G401 (cell line): ENCODE results near the gene ITLN1. TPM values are rescaled to one million over a fixed set of nuclear protein-coding genes. Genes with fewer than 3 reads are reported as not detected.
"Not testable (repeated sequence)": the region's sequence is repeated elsewhere in the genome, so short reads cannot be mapped to it uniquely, and the experiment has no call there.

Experiments
- DNase-seq: peaks from one replicate; pipeline ENCODE4 v3.0.0-alpha.2; 2015; ENCODE audit warnings: low spot score
- in situ Hi-C: cut with HindIII; loops from 2 replicates; pipeline ENCODE4 v1.10.0; 2016; ENCODE audit warnings: low sequenced_read_pairs, mixed read lengths
- total RNA-seq: library from RNA; depleted of rRNA; stranded (reverse); fragments of >200 nt; shearing (Covaris generic); gene quantifications from 2 replicates; pipeline ENCODE4 v1.2.3, GENCODE V29; 2014; rRNA removed

Gene ITLN1
- not detected in 2 replicates for total RNA-seq

- in situ Hi-C loops = no loop called here
- DNase-seq = no peak
These were observed at the start of gene ITLN1 for GRCh38 chr1:160885042-160885441. TSS of gene ITLN1 (minus strand) at chr1:160885180. CDS start at chr1:160884877, 303 bp downstream.

- DNase-seq, in situ Hi-C loops: not testable (repeated sequence)
These were observed 48.3 kb upstream of the ITLN1 start for GRCh38 chr1:160933305-160933704.

- peak; percentile 2 for DNase-seq
- in situ Hi-C loops = no loop called here
These were observed 40.8 kb upstream of the ITLN1 start for GRCh38 chr1:160925652-160926244.

GRCh38 chr1:160924791-160925651 is 40.0 kb upstream of the ITLN1 start:
- in situ Hi-C loops = no loop called here
- DNase-seq = no peak

DNA sequence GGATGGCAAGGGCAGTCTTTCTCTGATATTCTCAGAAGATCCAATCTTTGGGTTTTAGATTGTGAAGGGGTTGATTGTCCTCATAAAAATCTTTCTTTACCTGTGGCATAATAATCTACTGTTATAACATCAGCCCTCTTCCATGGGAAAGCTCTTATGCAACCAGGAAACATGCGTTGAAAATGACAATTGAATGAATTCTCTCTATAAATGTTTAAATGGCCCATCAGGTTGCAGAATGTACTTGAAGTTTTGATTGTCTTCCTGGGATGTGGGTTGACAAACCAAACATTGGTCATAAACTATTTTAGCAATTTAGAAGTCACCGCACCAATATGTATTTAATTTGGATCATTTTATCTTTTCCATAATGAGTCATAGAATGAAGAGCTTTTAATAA is 31.7 kb upstream of the ITLN1 start:
- in situ Hi-C loops = no loop called here
- DNase-seq = no peak

DNA sequence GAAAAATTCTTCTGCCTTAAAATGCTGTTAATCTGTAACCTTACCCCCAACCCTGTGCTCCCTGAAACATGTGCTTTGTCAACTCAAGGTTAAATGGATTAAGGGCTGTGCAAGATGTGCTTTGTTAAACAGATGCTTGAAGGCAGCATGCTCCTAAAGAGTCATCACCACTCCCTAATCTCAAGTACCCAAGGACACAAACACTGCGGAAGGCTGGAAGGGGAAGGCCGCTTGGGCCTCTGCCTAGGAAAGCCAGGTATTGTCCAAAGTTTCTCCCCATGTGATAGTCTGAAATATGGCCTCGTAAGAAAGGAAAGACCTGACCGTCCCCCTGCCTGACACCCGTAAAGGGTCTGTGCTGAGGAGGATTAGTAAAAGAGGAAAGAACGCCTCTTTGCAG is 28.2 kb upstream of the ITLN1 start:
- in situ Hi-C loops, DNase-seq: not testable (repeated sequence)

DNA sequence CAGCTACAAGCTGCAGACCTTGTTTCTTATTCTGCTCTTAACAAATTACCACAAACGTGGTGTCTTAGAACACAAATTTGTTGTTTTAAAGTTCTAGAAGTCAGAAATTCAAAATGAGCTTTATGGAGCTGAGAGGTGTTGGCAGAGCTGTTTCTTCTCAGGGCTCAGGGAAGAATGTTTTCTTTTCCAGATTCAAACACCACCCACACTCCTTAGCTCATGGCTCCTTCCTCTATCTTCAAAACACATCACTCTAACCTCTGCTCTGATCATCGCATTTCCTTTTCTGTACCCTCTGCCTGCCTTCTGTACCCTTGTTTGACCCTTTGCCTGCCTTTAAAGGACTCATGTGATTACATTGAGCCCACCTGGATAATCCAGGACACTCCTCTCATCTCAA is 26.9 kb upstream of the ITLN1 start:
- DNase-seq = no peak
- in situ Hi-C loops = no loop called here

DNA sequence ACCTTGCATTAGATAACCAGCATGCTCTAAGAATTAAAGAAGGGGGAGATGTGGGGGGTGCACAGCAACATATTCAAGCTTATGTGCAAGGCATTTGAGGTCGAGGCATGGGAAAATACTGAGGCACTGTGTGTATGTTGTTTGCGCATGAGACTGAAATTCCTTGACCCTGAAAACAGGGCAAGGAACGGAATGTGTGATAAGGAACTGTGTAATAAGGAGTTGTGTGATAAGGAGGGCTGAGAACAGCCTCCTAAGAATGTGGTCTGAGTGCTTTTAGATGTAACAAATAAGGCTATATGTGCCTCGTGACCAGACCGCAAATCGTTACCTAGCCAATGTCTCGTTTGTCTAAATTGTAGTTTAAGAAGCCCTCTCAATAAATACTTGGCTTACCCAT is 26.5 kb upstream of the ITLN1 start:
- DNase-seq = no peak
- in situ Hi-C loops = no loop called here

GRCh38 chr1:160910170-160910750 is 25.3 kb upstream of the ITLN1 start:
- in situ Hi-C loops = no loop called here

GRCh38 chr1:160907976-160908375 is 23.0 kb upstream of the ITLN1 start:
- in situ Hi-C loops = no loop called here
- no peak for DNase-seq

More at GRCh38 chr1:160910170-160910750, 25.3 kb upstream of the ITLN1 start:
- no peak for DNase-seq

DNA sequence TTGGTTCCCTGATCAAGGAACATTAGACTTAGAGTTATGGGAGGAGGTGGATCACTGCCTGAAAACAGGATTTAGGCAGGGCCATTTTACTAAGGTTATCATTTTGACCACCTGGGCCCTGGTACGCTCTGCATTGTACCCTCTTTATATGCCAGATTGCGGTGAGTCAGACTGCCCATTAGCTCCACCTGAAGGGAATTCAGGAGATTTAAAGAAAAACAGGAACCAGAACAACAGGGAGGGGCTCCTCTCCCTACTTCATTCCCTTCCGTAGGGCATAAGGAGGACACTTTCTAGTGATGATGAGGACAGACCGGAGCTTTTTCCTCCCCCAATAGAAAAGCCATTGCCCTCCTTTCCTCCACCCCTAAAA is 20.6 kb upstream of the ITLN1 start:
- in situ Hi-C loops = no loop called here
- no peak for DNase-seq

GRCh38 chr1:160904783-160905616 is 20.0 kb upstream of the ITLN1 start:
- DNase-seq = no peak
- in situ Hi-C loops = no loop called here

GRCh38 chr1:160902251-160902650 is 17.3 kb upstream of the ITLN1 start:
- in situ Hi-C loops, DNase-seq: not testable (repeated sequence)

- in situ Hi-C loops = no loop called here
These were observed 16.8 kb upstream of the ITLN1 start for GRCh38 chr1:160901768-160902167.

DNA sequence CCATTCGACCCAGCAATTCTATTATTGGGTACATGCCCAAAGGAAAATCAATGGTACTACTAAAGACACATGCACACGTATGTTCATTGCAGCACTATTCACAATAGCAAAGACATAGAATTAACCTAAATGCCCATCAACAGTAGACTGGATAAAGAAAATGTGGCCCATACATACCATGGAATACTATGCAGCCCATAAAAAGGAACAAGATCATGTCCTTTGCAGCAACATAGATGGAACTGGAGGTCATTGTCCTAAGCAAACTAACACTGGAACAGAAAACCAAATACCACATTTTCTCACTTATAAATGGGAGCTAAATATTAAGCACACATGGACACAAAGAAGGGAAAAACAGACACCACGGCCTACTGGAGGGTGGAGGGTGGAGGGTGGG is 15.7 kb upstream of the ITLN1 start:
- in situ Hi-C loops, DNase-seq: not testable (repeated sequence)

More at GRCh38 chr1:160901768-160902167, 16.8 kb upstream of the ITLN1 start:
- no peak for DNase-seq

GRCh38 chr1:160894368-160895135 is 9.6 kb upstream of the ITLN1 start:
- DNase-seq, in situ Hi-C loops: not testable (repeated sequence)

DNA sequence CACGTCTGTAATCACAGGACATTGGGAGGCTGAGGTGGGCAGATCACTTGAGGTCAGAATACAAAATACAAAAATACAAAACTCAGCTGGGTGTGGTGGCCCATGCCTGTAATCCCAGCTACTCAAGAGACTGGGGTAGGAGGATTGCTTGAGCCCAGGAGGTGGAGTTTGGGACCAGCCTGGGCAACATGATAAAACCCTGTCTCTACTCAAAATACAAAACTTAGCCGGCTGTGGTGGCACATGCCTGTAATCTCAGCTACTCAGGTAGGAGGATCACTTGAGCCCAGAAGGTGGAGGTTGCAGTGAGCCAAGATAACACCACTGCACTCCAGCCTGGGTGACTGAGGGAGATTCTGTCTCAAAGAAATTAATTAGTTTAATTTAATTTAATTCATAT is 6.5 kb upstream of the ITLN1 start:
- in situ Hi-C loops = no loop called here
- DNase-seq = no peak

DNA sequence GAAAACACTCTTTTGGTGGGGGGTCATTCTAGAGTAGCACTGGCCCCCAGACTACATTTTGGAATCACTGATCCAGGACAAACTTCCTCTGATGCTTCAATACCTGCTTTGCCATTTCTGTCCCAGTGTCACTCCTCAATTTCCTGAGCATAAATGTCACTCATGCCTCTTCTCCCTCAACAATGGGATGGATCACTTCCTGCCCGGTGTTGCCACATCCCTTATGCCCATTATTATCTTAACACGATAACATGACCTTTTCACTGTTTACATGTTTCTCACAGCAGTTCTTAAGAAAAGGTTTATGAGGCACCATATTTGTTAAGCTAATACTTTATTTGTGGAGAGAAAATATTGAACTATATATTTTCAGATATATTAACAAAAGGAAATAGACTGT is 3.9 kb upstream of the ITLN1 start:
- no peak for DNase-seq
- in situ Hi-C loops = no loop called here

DNA sequence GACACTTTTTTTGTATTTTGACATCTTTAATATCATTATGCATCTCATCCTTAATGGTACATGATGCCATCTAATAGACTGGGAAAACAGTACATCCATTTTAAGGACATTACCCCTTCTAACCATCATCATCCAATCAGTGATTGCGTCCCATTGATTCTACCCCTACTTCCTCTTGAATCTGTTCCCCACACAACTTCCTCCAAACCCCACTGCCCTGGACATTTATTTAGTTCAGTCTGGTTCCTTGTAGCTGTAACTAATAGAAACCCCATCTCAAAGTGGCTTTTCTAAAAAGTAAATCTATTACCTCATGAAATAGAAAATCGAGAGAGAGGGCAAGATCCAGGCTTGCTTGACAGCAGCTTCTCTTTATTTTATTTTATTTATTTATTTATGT is 2.1 kb upstream of the ITLN1 start:
- in situ Hi-C loops = no loop called here
- no peak for DNase-seq
